SK-N-SH treated with all-trans-retinoic acid at 6 μM for 48 hours (cell line): Measurements from ENCODE around the gene IVNS1ABP.

ENCODE experiments used
- ATAC-seq: fragments of 200-7000 bp; cut with Tn5 transposase; 3 replicates; pipeline ENCODE4 v1.9.1; 2020; ENCODE audit warnings: mild to moderate bottlenecking, moderate library complexity
- ARNTL ChIP-seq: fragments of 450-650 bp; formaldehyde crosslinking; IDR thresholded peaks from 2 replicates; pipeline ENCODE4 v1.5.0; 2020; ENCODE audit warnings: low read depth, mild to moderate bottlenecking, moderate library complexity, borderline replicate concordance
- BACH2 ChIP-seq: fragments of 250-450 bp; sonication (Bioruptor Pico); IDR thresholded peaks from 2 replicates; pipeline ENCODE4 v1.9.0; 2021; ENCODE audit warnings: mild to moderate bottlenecking, borderline replicate concordance
- ESRRG ChIP-seq: fragments of 250-450 bp; sonication (Bioruptor Pico); IDR thresholded peaks from 2 replicates; pipeline ENCODE4 v1.6.1; 2021; ENCODE audit warnings: mild to moderate bottlenecking
- GLIS3 ChIP-seq: fragments of 250-450 bp; sonication (Bioruptor Pico); IDR thresholded peaks from 2 replicates; pipeline ENCODE4 v1.5.0; 2020; ENCODE audit warnings: mild to moderate bottlenecking, moderate library complexity
- ISL1 ChIP-seq: fragments of 250-450 bp; sonication (Bioruptor Pico); IDR thresholded peaks from 2 replicates; pipeline ENCODE4 v2.1.2; 2022; ENCODE audit warnings: mild to moderate bottlenecking, moderate library complexity
- OSR1 ChIP-seq: fragments of 250-450 bp; sonication (Bioruptor Pico); IDR thresholded peaks from 2 replicates; pipeline ENCODE4 v1.8.0; 2022; ENCODE audit warnings: moderate library complexity, mild to moderate bottlenecking, inconsistent platforms
- PPARA ChIP-seq: fragments of 250-450 bp; sonication (Bioruptor Pico); IDR thresholded peaks from 2 replicates; pipeline ENCODE4 v1.5.0; 2020; ENCODE audit warnings: mild to moderate bottlenecking, borderline replicate concordance
- RARB ChIP-seq: fragments of 250-450 bp; sonication (Bioruptor Pico); IDR thresholded peaks from 2 replicates; pipeline ENCODE4 v1.8.0; 2021; ENCODE audit warnings: mild to moderate bottlenecking, moderate library complexity
- SNAI2 ChIP-seq: fragments of 250-450 bp; sonication (Bioruptor Pico); IDR thresholded peaks from 2 replicates; pipeline ENCODE4 v1.5.0; 2020; ENCODE audit warnings: mild to moderate bottlenecking, moderate library complexity
- TCF4 ChIP-seq: fragments of 250-450 bp; sonication (Bioruptor Pico); IDR thresholded peaks from 2 replicates; pipeline ENCODE4 v1.8.0; 2021; ENCODE audit warnings: mild to moderate bottlenecking, moderate library complexity, borderline replicate concordance
- TOX ChIP-seq: fragments of 250-450 bp; sonication (Bioruptor Pico); IDR thresholded peaks from 2 replicates; pipeline ENCODE4 v1.8.0; 2021; ENCODE audit warnings: mild to moderate bottlenecking, moderate library complexity, borderline replicate concordance
- ZC3H10 ChIP-seq: fragments of 250-450 bp; sonication (Bioruptor Pico); IDR thresholded peaks from 2 replicates; pipeline ENCODE4 v1.5.1; 2021; ENCODE audit warnings: mild to moderate bottlenecking, moderate library complexity
- ZFP3 ChIP-seq: fragments of 250-450 bp; sonication (Bioruptor Pico); IDR thresholded peaks from 2 replicates; pipeline ENCODE4 v1.5.0; 2020; ENCODE audit warnings: mild to moderate bottlenecking, moderate library complexity
- ZFP30 ChIP-seq: fragments of 450-650 bp; formaldehyde crosslinking; IDR thresholded peaks from 2 replicates; pipeline ENCODE4 v1.5.0; 2022; ENCODE audit warnings: mild to moderate bottlenecking, moderate library complexity
- ZNF565 ChIP-seq: fragments of 450-650 bp; formaldehyde crosslinking; conservative IDR thresholded peaks from 2 replicates; pipeline ENCODE4 v1.5.0; 2020; ENCODE audit warnings: low read depth, mild to moderate bottlenecking, moderate library complexity
- ZNF70 ChIP-seq: fragments of 450-650 bp; formaldehyde crosslinking; IDR thresholded peaks from 2 replicates; pipeline ENCODE4 v1.5.0; 2020; ENCODE audit warnings: mild to moderate bottlenecking, moderate library complexity
- ZNF8 ChIP-seq: fragments of 450-650 bp; formaldehyde crosslinking; IDR thresholded peaks from 2 replicates; pipeline ENCODE4 v1.5.0; 2020; ENCODE audit warnings: mild to moderate bottlenecking, moderate library complexity
- TF ChIP-seq, protein P1 (sequence below): fragments of 250-450 bp; sonication (Bioruptor Pico); IDR thresholded peaks from 2 replicates; pipeline ENCODE4 v1.8.0; 2021; ENCODE audit warnings: low read depth, mild to moderate bottlenecking, moderate library complexity, borderline replicate concordance
- TF ChIP-seq, protein P2 (sequence below): fragments of 250-450 bp; sonication (Bioruptor Pico); IDR thresholded peaks from 2 replicates; pipeline ENCODE4 v1.5.1; 2020; ENCODE audit warnings: low read depth, mild to moderate bottlenecking, moderate library complexity
- TF ChIP-seq, protein P3 (sequence below): fragments of 250-450 bp; sonication (Bioruptor Pico); IDR thresholded peaks from 2 replicates; pipeline ENCODE4 v1.5.0; 2020; ENCODE audit warnings: mild to moderate bottlenecking, moderate library complexity
- TF ChIP-seq, protein P4 (sequence below): fragments of 250-450 bp; sonication (Bioruptor Pico); IDR thresholded peaks from 2 replicates; pipeline ENCODE4 v1.5.1; 2021; ENCODE audit warnings: mild to moderate bottlenecking, moderate library complexity
- TF ChIP-seq, protein P5 (sequence below): fragments of 250-450 bp; sonication (Bioruptor Pico); IDR thresholded peaks from 2 replicates; pipeline ENCODE4 v1.8.0; 2020; ENCODE audit warnings: mild to moderate bottlenecking, moderate library complexity, borderline replicate concordance

Gene IVNS1ABP

DNA sequence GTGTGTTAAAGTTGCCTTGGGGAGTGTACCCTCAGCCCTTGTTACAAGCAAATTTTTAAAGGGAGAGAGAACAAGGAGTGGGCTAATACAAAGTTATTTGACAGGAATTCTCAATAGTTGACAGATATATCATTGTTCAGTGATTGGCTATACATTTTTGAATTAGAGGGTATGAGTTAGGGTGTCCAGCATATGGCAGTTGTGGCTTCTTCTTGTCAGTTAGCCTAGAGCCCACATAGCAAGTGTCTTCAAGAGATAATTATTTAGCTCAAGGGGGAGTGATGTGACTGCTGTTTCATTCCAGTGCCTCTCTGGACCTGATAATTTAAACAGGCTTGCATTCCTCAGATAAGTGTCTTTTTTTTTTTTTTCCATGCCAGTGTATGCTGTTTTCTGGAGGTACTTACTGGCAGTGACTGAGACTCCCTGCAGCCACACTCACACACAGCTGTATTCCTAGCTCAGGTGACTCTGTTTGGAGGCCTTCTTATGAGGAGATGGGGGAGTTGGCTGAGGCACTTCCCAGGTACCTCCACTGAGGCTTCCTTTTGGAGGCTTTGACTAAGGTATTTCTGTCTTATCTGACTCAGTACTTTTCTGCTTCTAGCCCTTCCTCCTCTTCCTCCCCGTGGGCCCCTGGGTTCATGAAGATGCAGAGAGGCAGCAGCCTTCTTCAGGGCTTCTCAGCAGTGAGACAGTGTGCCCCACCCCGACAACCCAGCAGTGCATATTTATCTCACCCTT, 32.3 kb downstream of the IVNS1ABP start:
- TF ChIP-seq ARNTL (CRISPR knock-in tag) (no peak), TCF4 (CRISPR knock-in tag) (no peak), SNAI2 (no peak), GLIS3 (CRISPR knock-in tag) (no peak)
- TF ChIP-seq, protein P1, sequence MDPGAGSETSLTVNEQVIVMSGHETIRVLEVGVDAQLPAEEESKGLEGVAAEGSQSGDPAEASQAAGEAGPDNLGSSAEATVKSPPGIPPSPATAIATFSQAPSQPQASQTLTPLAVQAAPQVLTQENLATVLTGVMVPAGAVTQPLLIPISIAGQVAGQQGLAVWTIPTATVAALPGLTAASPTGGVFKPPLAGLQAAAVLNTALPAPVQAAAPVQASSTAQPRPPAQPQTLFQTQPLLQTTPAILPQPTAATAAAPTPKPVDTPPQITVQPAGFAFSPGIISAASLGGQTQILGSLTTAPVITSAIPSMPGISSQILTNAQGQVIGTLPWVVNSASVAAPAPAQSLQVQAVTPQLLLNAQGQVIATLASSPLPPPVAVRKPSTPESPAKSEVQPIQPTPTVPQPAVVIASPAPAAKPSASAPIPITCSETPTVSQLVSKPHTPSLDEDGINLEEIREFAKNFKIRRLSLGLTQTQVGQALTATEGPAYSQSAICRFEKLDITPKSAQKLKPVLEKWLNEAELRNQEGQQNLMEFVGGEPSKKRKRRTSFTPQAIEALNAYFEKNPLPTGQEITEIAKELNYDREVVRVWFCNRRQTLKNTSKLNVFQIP: no peak
- ATAC-seq: peak; percentile 55

DNA sequence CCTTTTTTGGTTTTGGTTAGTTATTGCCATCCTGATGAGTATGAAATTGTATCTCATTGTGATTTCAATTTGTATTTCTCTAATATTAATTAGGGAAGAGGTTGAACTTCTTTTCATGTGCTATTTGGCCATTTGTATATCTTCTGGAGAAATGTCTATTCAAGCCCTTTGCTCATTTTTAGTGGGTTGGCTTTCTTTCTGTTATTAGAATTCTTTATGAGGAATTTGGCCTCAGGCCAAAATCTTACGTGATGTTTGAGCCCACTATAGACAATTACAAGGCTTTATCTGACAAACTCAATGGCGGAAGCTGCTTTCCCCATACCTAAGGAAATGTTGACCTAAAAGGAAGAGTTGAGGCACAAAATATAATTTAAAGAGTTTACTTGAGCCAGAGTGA, 32.9 kb downstream of the IVNS1ABP start:
- ATAC-seq: no peak
- no peak for TF ChIP-seq ZNF8 (CRISPR knock-in tag)
- TF ChIP-seq PPARA: no peak
- no peak for TF ChIP-seq OSR1 (CRISPR knock-in tag)
- no peak for TF ChIP-seq ZFP30
- TF ChIP-seq, protein P1: no peak
- no peak for TF ChIP-seq ISL1 (CRISPR knock-in tag)
- TF ChIP-seq BACH2 (CRISPR knock-in tag): no peak
- no peak for TF ChIP-seq GLIS3 (CRISPR knock-in tag)
- no peak for TF ChIP-seq ZNF565 (CRISPR knock-in tag)
- no peak for TF ChIP-seq TCF4 (CRISPR knock-in tag)
- TF ChIP-seq ZNF70 (CRISPR knock-in tag): no peak
- TF ChIP-seq, protein P2, sequence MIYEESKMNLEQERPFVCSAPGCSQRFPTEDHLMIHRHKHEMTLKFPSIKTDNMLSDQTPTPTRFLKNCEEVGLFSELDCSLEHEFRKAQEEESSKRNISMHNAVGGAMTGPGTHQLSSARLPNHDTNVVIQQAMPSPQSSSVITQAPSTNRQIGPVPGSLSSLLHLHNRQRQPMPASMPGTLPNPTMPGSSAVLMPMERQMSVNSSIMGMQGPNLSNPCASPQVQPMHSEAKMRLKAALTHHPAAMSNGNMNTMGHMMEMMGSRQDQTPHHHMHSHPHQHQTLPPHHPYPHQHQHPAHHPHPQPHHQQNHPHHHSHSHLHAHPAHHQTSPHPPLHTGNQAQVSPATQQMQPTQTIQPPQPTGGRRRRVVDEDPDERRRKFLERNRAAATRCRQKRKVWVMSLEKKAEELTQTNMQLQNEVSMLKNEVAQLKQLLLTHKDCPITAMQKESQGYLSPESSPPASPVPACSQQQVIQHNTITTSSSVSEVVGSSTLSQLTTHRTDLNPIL: no peak
- TF ChIP-seq ZFP3: no peak
- no peak for TF ChIP-seq RARB
- TF ChIP-seq ARNTL (CRISPR knock-in tag): no peak
- TF ChIP-seq ESRRG: no peak

DNA sequence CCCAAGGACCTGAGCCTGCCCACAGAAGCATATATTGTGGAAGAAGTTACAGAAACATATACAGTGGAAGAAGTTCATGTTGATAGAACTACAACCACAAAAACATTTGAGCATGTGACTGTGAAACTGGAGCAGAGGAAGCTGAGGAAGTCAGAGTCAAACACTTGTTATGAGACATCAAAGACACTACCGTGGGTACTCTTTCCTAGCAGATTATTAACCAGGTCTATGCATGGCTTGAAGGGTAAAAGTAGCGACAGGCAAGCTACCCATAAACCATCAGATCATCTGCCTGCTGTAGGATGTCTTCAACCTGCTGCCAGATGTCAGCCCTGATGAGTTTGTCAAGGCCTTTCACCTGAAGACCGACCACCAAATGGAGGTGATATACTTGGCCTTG, 35.8 kb downstream of the IVNS1ABP start:
- TF ChIP-seq BACH2 (CRISPR knock-in tag) (no peak), ZNF70 (CRISPR knock-in tag) (no peak), ISL1 (CRISPR knock-in tag) (no peak), ESRRG (no peak), ZNF565 (CRISPR knock-in tag) (no peak), ZNF8 (CRISPR knock-in tag) (no peak), RARB (no peak), PPARA (no peak), TOX (CRISPR knock-in tag) (no peak), ZFP30 (no peak), TCF4 (CRISPR knock-in tag) (no peak), ZC3H10 (CRISPR knock-in tag) (no peak), SNAI2 (no peak)
- TF ChIP-seq, protein P3, sequence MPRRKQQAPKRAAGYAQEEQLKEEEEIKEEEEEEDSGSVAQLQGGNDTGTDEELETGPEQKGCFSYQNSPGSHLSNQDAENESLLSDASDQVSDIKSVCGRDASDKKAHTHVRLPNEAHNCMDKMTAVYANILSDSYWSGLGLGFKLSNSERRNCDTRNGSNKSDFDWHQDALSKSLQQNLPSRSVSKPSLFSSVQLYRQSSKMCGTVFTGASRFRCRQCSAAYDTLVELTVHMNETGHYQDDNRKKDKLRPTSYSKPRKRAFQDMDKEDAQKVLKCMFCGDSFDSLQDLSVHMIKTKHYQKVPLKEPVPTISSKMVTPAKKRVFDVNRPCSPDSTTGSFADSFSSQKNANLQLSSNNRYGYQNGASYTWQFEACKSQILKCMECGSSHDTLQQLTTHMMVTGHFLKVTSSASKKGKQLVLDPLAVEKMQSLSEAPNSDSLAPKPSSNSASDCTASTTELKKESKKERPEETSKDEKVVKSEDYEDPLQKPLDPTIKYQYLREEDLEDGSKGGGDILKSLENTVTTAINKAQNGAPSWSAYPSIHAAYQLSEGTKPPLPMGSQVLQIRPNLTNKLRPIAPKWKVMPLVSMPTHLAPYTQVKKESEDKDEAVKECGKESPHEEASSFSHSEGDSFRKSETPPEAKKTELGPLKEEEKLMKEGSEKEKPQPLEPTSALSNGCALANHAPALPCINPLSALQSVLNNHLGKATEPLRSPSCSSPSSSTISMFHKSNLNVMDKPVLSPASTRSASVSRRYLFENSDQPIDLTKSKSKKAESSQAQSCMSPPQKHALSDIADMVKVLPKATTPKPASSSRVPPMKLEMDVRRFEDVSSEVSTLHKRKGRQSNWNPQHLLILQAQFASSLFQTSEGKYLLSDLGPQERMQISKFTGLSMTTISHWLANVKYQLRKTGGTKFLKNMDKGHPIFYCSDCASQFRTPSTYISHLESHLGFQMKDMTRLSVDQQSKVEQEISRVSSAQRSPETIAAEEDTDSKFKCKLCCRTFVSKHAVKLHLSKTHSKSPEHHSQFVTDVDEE (CRISPR knock-in tag): no peak
- TF ChIP-seq, protein P1: no peak
- TF ChIP-seq, protein P4, sequence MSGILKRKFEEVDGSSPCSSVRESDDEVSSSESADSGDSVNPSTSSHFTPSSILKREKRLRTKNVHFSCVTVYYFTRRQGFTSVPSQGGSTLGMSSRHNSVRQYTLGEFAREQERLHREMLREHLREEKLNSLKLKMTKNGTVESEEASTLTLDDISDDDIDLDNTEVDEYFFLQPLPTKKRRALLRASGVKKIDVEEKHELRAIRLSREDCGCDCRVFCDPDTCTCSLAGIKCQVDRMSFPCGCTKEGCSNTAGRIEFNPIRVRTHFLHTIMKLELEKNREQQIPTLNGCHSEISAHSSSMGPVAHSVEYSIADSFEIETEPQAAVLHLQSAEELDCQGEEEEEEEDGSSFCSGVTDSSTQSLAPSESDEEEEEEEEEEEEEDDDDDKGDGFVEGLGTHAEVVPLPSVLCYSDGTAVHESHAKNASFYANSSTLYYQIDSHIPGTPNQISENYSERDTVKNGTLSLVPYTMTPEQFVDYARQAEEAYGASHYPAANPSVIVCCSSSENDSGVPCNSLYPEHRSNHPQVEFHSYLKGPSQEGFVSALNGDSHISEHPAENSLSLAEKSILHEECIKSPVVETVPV (CRISPR knock-in tag): no peak
- TF ChIP-seq, protein P5, sequence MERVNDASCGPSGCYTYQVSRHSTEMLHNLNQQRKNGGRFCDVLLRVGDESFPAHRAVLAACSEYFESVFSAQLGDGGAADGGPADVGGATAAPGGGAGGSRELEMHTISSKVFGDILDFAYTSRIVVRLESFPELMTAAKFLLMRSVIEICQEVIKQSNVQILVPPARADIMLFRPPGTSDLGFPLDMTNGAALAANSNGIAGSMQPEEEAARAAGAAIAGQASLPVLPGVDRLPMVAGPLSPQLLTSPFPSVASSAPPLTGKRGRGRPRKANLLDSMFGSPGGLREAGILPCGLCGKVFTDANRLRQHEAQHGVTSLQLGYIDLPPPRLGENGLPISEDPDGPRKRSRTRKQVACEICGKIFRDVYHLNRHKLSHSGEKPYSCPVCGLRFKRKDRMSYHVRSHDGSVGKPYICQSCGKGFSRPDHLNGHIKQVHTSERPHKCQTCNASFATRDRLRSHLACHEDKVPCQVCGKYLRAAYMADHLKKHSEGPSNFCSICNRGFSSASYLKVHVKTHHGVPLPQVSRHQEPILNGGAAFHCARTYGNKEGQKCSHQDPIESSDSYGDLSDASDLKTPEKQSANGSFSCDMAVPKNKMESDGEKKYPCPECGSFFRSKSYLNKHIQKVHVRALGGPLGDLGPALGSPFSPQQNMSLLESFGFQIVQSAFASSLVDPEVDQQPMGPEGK: no peak
- no peak for ATAC-seq
